GM12874 (cell line): ENCODE results near the gene CERS5.

Experiments
- CTCF ChIP-seq: IDR thresholded peaks from 2 replicates; pipeline ENCODE4 v1.5.1; 2011; ENCODE audit warnings: low read depth, mild to moderate bottlenecking, control low read depth, low read length, moderate library complexity; ENCODE audit not compliant: insufficient read depth

CERS5 gene

GRCh38 chr12:50174971-50175715, 8.0 kb upstream of the CERS5 start:
- peak; percentile 27; the same call in 1 of the 2 replicates for TF ChIP-seq CTCF

GRCh38 chr12:50166799-50167048, 445 bp downstream of the CERS5 start:
- no peak for TF ChIP-seq CTCF

GRCh38 chr12:50164963-50165362, 2.2 kb downstream of the CERS5 start:
- no peak for TF ChIP-seq CTCF

- no peak for TF ChIP-seq CTCF
Measured at GRCh38 chr12:50162230-50162629, 4.9 kb downstream of the CERS5 start.

GRCh38 chr12:50160643-50161042, 6.5 kb downstream of the CERS5 start:
- no peak for TF ChIP-seq CTCF

- no peak for TF ChIP-seq CTCF
Measured at GRCh38 chr12:50157259-50157658, 9.9 kb downstream of the CERS5 start.

- TF ChIP-seq CTCF, result no peak
Measured at GRCh38 chr12:50156641-50157040, 10.5 kb downstream of the CERS5 start.
